GM12878 (cell line): ENCODE data around the gene TNRC6C. TPM values are rescaled to one million over a fixed set of nuclear protein-coding genes. Genes with fewer than 3 reads are reported as not detected.

Source experiments
- ATAC-seq: fragments of 200-7000 bp; cut with Tn5 transposase; 3 replicates; pipeline ENCODE4 v1.9.1; 2020; ENCODE audit warnings: mild to moderate bottlenecking, moderate library complexity
- BruUV-seq: library from RNA; stranded (reverse); fragments of 400-500 nt; replicated peaks from 2 replicates; lab custom pipeline; 2021; lab: Mats Ljungman, UMichigan
- CTCF ChIA-PET: fragments of 300-600 bp; sonication (Branson Sonifier 250); formaldehyde crosslinking; extraction: SDS; loops from one replicate; lab custom pipeline; 2021; ENCODE audit warnings: inconsistent platforms; lab: Yijun Ruan, JAX
- POLR2A ChIA-PET: fragments of 350-600 bp; formaldehyde crosslinking; extraction: SDS; loops from one replicate; lab custom pipeline; 2021; ENCODE audit warnings: inconsistent platforms; lab: Charles Lee
- RAD21 ChIA-PET: fragments of 300-600 bp; sonication (Branson Sonifier 250); formaldehyde crosslinking; loops from one replicate; lab custom pipeline; 2023; ENCODE audit warnings: antibody characterized with exemption; ENCODE audit not compliant: unreplicated experiment; lab: Charles Lee
- SMC1A ChIA-PET: fragments of 300-600 bp; sonication (Branson Sonifier 250); formaldehyde crosslinking; loops from one replicate; lab custom pipeline; 2023; ENCODE audit not compliant: unreplicated experiment, uncharacterized antibody; lab: Charles Lee
- DNase-seq: peaks from one replicate; pipeline ENCODE4 v3.0.0-alpha.2; 2011; ENCODE audit warnings: low read depth, low spot score
- FAIRE-seq: peaks from 3 replicates; lab custom pipeline; 2011; peaks lifted over from hg19 to GRCh38; lab: Jason Lieb, UNC
- H2AFZ ChIP-seq: 2 replicates; pipeline ENCODE4 v1.6.0; 2011; ENCODE audit warnings: low read depth, low read length, control low read depth; ENCODE audit not compliant: control insufficient read depth
- H3K27ac ChIP-seq: 2 replicates; pipeline ENCODE4 v1.5.1; 2011; ENCODE audit warnings: control low read depth; ENCODE audit not compliant: control insufficient read depth, insufficient read depth
- H3K27me3 ChIP-seq, 2 experiments: replicated peaks in 1 of 2; 2 replicates each; pipeline versions ENCODE4 v1.6.0 to v1.6.1; 2011; ENCODE audit warnings: low read length in 1 of 2; ENCODE audit not compliant: control insufficient read depth in 2 of 2, insufficient read depth in 2 of 2
- H3K36me3 ChIP-seq, 2 experiments: 2 replicates each; pipeline ENCODE4 v1.5.1; 2011; ENCODE audit warnings: low read length in 1 of 2; ENCODE audit not compliant: control insufficient read depth in 2 of 2, insufficient read depth in 2 of 2
- H3K4me1 ChIP-seq: 2 replicates; pipeline ENCODE4 v1.6.1; 2011; ENCODE audit warnings: mild to moderate bottlenecking, low read length, moderate library complexity, mixed read lengths; ENCODE audit not compliant: control insufficient read depth, insufficient read depth
- H3K4me2 ChIP-seq: 2 replicates; pipeline ENCODE4 v1.6.0; 2011; ENCODE audit warnings: control low read depth; ENCODE audit not compliant: control insufficient read depth, insufficient read depth
- H3K4me3 ChIP-seq: fragments of 200-600 bp; sonication (generic); 2 replicates; pipeline ENCODE4 v1.5.1; 2016
- H3K79me2 ChIP-seq: 2 replicates; pipeline ENCODE4 v1.6.0; 2011; ENCODE audit warnings: low read length; ENCODE audit not compliant: control insufficient read depth, insufficient read depth
- H3K9ac ChIP-seq: 2 replicates; pipeline ENCODE4 v1.8.0; 2011; ENCODE audit warnings: low read length, control low read depth, mixed read lengths; ENCODE audit not compliant: control insufficient read depth, insufficient read depth
- H3K9me3 ChIP-seq: replicated peaks from 3 replicates; pipeline ENCODE4 v1.5.1; 2011; ENCODE audit warnings: mild to moderate bottlenecking, low read length; ENCODE audit not compliant: control insufficient read depth, insufficient read depth
- H4K20me1 ChIP-seq: 2 replicates; pipeline ENCODE4 v1.6.0; 2011; ENCODE audit not compliant: control insufficient read depth, insufficient read depth
- POLR2A ChIP-seq: IDR thresholded peaks from 2 replicates; pipeline ENCODE4 v1.6.1; 2011; ENCODE audit warnings: low read depth, mild to moderate bottlenecking, low read length
- SUPT20H ChIP-seq: IDR thresholded peaks from 2 replicates; pipeline ENCODE4 v1.6.1; 2011; ENCODE audit warnings: low read depth, mild to moderate bottlenecking, low read length, moderate library complexity, borderline replicate concordance; ENCODE audit not compliant: control insufficient read depth
- WGBS: methylation state at CpG from one replicate; pipeline ENCODE4 v1.1.6; 2016; ENCODE audit warnings: low lambda C conversion rate; ENCODE audit not compliant: insufficient replicate concordance, insufficient coverage; ENCODE audit errors: missing lambda C conversion rate; 5-methylcytosine and 5-hydroxymethylcytosine counted together
- in situ Hi-C: fragments of 300-500 bp; cut with MboI; formaldehyde crosslinking; loops from 9 replicates; pipeline ENCODE4 v1.14.3; 2018; ENCODE audit warnings: mixed read lengths
- intact Hi-C: fragments of 100-400 bp; cut with micrococcal nuclease; formaldehyde crosslinking; loops from one replicate; pipeline ENCODE4 v1.14.2; 2022; ENCODE audit not compliant: unreplicated experiment
- polyA plus RNA-seq, 11 experiments: library from polyadenylated mRNA; depleted of rRNA in 4 of 11; unstranded in 6 of 11; stranded (reverse) in 5 of 11; fragments of >200 nt; fragmentation: Nextera tagmentation in 4 of 11; fragmentation: Illumina TruSeq in 1 of 11; extraction: Ambion mirVana in 4 of 11; extraction: Trizol in 1 of 11; gene quantifications; 1 replicate in 1 of 11; 2 replicates in 10 of 11; pipeline versions ENCODE4 v1.2.1 to v1.2.3, GENCODE V29; 2011 to 2016; ENCODE audit warnings: inconsistent platforms in 2 of 11, missing spikeins in 2 of 11, low read depth in 1 of 11
- total RNA-seq, 4 experiments: library from RNA; depleted of rRNA in 3 of 4; stranded (reverse); fragments of >200 nt in 3 of 4; fragmentation: Illumina TruSeq in 1 of 4; extraction: Trizol in 1 of 4; gene quantifications; 2 replicates each; pipeline versions ENCODE4 v1.2.1 to v1.2.3, GENCODE V29; 2013 to 2021
- TF ChIP-seq, protein P1 (sequence below): fragments of 450-650 bp; IDR thresholded peaks from 2 replicates; pipeline ENCODE4 v1.6.1; 2017; ENCODE audit warnings: mild to moderate bottlenecking
- TF ChIP-seq, protein P2 (sequence below): IDR thresholded peaks from 2 replicates; pipeline ENCODE4 v1.6.1; 2011; ENCODE audit warnings: borderline replicate concordance, low read depth, mild to moderate bottlenecking, moderate library complexity, mixed read lengths, low read length; ENCODE audit not compliant: insufficient read depth; ENCODE audit errors: extremely low read length

TNRC6C gene
- total and polyA plus RNA-seq, 10 of the 15 experiments (the other 5 are each of a cell fraction or from before 2014, with no cell fraction given), result 0.40 to 6.1 (median 0.96) TPM

DNA sequence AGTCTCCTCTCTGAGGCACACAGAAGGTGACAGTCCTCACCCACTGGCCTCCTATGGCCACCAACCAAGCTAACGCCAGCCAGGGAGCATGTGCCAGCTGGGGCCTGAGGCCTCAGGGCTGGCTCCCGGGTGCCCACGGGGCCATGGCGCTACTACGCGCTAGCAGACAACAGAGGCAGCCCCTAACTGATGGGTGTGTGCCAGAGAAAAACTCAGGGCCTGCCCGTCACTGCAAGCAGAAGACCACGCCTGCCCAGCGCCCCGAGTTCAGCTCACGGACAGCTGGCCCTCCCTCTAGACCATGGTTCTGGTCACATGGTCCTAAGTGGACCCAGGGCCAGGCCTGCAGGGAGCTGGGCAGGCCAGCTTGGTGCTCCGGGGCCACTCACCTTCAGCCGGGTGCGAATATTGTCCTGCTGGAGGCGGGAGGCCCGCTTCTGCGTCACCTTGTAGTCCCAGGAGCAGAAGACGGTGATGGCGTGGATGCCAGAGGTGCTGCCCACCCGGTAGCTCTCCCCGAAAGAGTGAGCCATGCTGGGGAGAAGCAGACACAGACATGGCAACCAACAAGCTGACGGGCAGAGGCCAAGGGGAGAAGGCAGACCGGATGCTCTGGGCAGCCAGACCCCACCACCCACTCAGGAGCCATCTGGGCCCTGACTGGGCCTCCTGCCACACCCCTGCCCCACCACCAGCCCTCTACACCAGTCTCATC lies 163.9 kb downstream of the TNRC6C start:
- ATAC-seq, result no peak
- POLR2A ChIA-PET, result interaction anchor here (0.6 to 0.9 kb wide), 2 partner anchors 9 to 84 kb away, joined by 3 to 7 read pairs; no protein-coding TSS in a partner anchor
- no peaks in the 10 kb centered on the region for H3K9me3 ChIP-seq
- peak overlapping the region; percentile 93 for H3K4me2 ChIP-seq
- peaks cover 67% of the 10 kb centered on the region for H3K79me2 ChIP-seq
- SMC1A ChIA-PET, result interaction anchor here (0.6 to 1.2 kb wide), 3 partner anchors 15 to 647 kb away, joined by 3 read pairs; no protein-coding TSS in a partner anchor
- CTCF ChIA-PET, result interaction anchor here (1.1 to 12.7 kb wide), 3 partner anchors 13 to 53 kb away, joined by 4 to 100 read pairs (median 5); no protein-coding TSS in a partner anchor
- no TSS peak for BruUV-seq
- RAD21 ChIA-PET, result interaction anchor here (0.8 to 1.8 kb wide), 3 partner anchors 12 to 103 kb away, joined by 3 to 6 read pairs (median 5); no protein-coding TSS in a partner anchor
- H3K9ac ChIP-seq, result peak overlapping the region; percentile 77
- no peak for TF ChIP-seq SUPT20H
- TF ChIP-seq, protein P1, sequence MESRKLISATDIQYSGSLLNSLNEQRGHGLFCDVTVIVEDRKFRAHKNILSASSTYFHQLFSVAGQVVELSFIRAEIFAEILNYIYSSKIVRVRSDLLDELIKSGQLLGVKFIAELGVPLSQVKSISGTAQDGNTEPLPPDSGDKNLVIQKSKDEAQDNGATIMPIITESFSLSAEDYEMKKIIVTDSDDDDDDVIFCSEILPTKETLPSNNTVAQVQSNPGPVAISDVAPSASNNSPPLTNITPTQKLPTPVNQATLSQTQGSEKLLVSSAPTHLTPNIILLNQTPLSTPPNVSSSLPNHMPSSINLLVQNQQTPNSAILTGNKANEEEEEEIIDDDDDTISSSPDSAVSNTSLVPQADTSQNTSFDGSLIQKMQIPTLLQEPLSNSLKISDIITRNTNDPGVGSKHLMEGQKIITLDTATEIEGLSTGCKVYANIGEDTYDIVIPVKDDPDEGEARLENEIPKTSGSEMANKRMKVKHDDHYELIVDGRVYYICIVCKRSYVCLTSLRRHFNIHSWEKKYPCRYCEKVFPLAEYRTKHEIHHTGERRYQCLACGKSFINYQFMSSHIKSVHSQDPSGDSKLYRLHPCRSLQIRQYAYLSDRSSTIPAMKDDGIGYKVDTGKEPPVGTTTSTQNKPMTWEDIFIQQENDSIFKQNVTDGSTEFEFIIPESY, result peak; percentile 52; the same call in 1 of the 2 replicates
- 0 out of 2 replicates have a peak, but pooled peaks have one; percentile 16 for TF ChIP-seq POLR2A
- TF ChIP-seq, protein P2, sequence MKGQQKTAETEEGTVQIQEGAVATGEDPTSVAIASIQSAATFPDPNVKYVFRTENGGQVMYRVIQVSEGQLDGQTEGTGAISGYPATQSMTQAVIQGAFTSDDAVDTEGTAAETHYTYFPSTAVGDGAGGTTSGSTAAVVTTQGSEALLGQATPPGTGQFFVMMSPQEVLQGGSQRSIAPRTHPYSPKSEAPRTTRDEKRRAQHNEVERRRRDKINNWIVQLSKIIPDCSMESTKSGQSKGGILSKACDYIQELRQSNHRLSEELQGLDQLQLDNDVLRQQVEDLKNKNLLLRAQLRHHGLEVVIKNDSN, result peak; percentile 15
- peak overlapping the region; percentile 85; the same call in 1 of the 2 replicates for H3K27ac ChIP-seq
- in situ Hi-C loops (no loop called here), intact Hi-C loops (no loop called here)
- WGBS, result 84% methylated on average over 23 of the region's 23 CpGs
- no peaks in the 10 kb centered on the region for H3K27me3 ChIP-seq
- DNase-seq, result no peak
- FAIRE-seq, result no peak
- peak overlapping the region; percentile 70 for H3K4me3 ChIP-seq
- peaks cover 14 to 24% of the 10 kb centered on the region in 2 experiments for H3K36me3 ChIP-seq
- H4K20me1 ChIP-seq, result no peaks in the 10 kb centered on the region
- no peak overlapping the region for H2AFZ ChIP-seq
- H3K4me1 ChIP-seq, result peaks cover 61% of the 10 kb centered on the region
